Globus pallidus (tissue), 1 donor: ENCODE data around the gene AQP7.
"Not testable (repeated sequence)": the region's sequence is repeated elsewhere in the genome, so short reads cannot be mapped to it uniquely, and the experiment has no call there.

Experiments used
- DNase-seq: peaks from one replicate; pipeline ENCODE4 v3.0.0-alpha.2; 2015; ENCODE audit warnings: low spot score

The AQP7 gene

DNA sequence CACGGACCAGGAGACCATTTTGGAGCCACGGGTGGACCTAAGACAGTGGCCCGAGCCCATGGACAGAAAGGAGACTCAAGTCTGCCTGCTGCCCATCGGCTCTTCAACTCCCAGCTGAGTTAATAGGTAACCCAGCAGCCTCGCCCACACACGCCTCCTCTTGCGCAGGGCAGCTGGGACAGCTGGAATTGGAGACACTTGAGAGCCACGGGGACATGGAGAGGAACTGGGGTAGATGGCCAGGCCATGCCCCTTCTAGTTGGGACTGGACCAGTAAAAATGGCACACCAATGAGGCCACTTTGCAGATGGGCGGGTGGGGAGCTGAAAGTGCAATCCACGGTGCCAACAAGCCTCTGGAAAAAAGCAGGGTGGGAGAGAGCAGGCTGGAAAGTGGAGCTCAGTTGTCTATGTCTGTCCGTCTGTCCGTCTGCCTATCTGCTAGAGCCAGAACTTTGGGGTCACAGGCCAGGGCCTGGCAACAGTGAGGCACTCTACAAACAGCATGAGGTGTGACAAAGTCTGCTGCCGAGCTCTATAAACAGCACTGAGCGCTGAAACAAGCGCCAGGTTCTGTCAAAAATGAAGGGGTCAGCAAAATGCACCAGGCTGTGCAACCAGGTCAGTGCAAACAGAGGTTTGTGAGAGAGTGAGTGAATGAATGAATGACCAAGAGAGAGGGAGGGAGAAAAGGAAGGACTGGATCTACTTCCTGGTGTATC, 7.0 kb downstream of the AQP7 start:
- not testable (repeated sequence) for DNase-seq

DNA sequence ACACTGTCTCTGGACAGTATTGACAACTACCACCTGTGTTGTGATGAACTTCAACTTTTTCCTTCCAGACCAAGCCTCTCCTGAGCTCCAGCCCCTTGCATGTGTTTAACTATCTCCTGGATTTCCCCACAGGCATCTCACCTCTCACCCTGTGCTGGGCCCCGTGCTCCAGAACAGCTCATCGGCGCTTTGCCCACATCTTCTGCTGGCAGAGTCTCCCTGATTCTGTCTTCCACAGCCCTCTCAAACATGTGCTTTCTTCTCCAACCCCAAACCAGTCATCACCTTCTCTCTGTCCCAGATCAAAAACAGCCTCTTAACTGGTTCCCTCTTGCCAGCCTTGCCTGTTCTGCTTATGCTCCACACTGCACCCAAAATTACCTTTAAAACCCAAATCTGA, 8.4 kb downstream of the AQP7 start:
- not testable (repeated sequence) for DNase-seq

DNA sequence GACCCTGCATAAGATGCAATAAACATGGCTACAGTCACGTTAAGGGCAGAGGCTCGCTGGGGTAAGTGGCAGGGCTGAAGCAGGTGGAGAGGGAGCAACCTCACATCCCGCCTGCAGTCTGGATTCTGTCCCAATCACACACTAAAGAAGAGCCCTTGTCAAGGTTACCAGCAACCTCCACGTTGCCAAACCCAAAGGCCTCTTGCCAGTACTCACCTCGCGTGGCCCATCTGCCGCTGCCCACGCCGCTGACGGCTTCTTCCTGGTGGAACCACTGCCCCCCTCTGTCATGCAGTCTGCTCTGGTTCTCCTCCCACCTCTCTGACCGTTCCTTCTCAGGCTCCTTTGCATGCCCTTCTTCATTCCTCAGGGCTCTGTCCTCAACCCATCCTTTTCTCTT, 8.8 kb downstream of the AQP7 start:
- no peak for DNase-seq

DNA sequence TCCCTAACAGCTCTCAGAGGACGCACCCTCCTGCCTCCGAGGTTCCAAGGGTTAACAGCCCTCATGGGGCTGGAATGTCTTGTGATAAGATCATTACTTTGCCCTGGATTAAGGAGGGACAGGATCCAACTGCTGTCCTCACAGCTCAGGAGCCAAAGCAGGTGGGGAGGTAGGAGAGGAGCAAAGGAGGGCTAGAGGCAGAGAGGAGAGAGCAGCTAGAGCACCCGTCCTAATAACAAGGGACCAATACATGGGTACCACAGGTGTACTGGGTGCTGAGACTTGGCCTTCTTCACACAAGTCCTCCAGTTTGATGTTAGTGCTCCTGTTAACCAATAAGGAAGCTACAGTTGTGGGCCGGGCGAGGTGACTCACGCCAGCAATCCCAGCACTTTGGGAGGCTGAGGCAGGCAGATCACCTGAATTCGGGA, 9.8 kb downstream of the AQP7 start:
- not testable (repeated sequence) for DNase-seq

DNA sequence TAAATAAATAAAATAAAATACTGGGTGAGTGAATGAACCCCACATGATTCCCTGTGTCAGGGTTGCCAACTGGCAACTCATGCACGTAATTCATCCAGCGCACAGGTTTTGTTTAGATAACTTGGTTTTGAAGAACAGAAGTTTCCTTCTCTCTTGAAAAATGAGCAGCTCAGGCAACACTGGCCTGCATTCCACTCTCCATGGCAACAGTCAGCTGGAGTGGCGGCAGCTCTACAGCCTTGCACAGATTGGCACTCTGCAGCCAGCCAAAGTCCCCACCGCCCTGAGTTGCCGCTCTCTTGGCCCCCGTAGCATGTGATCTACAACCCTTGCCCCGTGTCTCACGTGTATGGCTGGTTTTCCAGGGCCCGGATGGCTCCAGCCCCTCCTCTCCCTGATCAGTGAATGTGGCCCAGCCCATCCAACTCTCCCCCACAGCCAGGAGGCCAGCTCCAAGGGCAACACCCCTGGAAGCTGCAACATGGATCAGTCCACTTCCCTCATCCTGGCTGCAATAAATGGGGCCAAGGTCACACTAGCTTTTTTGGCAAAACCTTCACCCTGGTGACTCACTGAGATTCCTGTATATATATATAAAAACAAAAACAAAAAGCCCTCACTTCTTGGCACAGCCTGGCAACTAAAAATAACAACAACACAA, 11.1 kb downstream of the AQP7 start:
- peak; percentile 46 for DNase-seq

DNA sequence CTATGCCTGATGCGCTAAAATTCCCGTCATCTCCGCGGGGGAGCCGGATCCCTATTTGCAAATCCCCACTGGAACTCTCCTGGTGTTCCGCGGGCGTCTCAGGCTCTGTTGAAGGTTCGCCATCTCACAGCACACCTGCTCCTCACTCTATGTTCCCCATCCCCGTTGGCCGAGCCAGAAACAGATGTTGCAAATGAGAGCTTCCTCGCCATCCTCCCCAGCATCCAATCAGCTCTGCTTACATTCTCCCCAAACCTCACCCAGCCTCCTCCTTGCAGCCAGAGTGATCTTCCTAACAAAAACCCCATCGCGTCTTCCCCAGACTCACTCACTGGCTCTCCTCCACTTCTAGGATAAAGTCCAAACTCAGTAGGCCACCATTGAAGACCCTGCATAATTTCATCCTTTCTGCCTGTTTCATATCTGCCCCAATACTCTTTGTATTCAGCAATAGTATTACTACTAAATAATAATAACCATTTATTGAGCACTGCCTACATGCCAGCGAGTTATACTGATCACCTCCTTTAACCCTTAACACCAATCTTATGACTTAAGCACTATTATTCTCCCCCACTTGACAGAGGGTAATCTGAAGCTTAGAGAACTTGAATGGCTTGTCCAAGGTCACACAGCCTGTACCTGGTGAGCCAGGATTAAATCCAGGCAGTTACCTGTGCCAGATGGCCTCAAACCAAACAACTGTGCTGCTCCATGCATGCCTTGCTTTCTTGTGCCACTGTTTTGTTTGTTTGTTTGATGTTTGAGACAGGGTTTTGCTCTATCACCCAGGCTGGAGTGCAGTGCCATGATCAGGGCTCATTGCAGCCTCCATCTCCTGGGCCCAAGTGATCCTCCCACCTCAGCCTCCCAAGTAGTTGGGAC, 14.0 kb downstream of the AQP7 start:
- no peak for DNase-seq

DNA sequence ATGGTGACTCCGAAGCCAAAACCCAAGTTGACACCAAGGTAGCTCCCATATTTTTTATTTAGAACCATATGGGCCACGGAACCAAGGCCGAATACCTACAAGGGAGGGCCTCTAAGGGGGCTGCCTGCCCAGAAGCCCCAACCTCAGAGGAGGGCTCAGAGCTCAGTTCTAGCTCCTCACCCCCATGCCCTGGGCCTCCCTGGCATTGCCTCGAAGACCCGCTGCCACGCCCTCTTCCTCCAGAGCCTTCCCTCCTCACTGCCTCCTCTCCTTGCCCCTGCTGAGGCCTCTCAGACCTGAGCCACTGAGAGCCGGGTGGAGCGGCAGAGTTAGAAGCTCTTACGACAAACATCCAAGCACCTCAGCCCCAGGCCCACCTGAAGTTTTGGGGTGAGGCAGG, 15.4 kb downstream of the AQP7 start:
- not testable (repeated sequence) for DNase-seq

DNA sequence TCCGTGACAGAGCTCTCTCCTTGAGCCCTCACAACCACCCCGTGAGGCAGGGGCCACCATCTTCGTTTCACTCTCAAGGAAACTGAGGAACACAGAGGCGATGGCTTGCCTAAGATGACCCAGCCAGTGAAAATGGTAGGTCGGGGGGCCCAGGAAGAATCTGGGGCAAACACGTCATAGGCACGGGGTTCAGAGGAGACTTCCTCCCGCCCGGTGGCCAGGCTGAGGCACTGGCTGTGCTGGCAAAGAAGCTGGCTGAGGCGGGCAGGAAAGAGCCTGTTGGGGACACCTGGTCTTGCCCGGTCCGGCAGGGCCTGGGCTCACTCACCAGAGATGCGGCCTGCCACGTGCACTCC, 15.7 kb downstream of the AQP7 start:
- not testable (repeated sequence) for DNase-seq

DNA sequence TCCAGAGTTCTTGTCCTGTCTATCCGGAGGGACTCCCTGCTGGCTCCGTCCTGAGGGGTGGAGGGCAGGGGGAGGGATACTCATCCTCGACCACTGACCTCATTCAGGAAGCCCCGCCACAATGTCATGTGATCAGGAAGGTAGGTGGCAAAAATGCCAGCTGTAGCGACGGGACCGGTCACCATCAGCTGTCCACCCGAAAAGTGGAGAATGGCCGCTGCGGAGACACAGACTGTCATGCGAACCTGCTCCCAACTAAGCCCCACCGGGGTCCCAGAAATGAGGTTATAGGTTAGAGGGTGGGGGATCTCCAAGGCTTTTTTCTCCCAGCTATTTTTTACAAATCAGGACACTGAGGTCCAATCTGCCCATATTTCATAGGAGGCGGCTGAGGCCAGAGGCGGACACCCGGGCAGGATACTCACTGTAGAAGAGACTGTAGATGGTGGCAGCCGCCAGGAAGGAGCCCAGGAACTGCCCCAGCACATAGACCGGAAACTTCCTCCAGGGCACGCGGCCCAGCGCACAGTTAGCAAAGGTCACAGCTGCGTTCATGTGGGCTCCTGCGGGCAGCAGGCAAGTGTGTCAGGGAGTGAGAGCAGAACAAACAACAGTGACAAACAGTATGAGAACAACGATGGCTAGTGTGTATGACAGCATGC, 16.3 kb downstream of the AQP7 start:
- not testable (repeated sequence) for DNase-seq

DNA sequence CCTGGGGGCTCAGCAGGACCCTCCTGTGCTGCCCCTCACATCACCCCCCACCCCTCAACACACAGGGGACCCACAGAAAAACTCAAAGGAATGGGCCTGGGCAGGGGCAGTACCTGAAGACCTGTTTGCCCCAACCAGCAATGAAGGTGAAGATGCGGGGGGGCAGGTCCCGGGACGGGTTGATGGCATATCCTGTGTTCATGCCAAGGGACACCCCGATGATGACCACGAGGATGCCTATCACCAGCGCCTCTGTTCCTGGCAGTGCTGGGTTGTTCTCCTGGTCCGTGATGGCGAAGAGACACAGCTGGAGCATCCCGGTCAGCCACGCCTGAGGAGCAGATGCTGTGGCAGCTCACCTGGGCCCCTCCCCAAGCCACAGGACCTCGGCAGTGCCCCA, 16.8 kb downstream of the AQP7 start:
- DNase-seq: not testable (repeated sequence)

DNA sequence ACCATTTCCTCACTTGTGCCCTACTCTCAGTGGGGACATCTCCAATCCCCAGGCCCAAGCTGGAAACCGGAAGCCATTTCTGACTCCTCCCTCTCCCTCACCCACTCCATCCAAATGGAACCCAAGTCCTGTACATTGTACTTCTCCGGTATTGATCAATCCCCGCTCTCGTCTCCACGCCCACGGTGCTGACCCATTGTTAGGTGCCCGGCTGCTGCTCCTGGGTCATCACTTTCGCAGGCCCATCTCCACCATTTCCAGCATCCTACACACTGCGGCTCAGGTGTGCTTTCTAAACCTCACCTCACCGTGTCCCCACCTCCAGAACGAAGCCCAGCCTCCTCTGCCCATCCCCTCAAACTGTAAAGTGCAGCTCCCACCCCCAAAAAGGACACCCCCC, 19.0 kb downstream of the AQP7 start:
- not testable (repeated sequence) for DNase-seq

DNA sequence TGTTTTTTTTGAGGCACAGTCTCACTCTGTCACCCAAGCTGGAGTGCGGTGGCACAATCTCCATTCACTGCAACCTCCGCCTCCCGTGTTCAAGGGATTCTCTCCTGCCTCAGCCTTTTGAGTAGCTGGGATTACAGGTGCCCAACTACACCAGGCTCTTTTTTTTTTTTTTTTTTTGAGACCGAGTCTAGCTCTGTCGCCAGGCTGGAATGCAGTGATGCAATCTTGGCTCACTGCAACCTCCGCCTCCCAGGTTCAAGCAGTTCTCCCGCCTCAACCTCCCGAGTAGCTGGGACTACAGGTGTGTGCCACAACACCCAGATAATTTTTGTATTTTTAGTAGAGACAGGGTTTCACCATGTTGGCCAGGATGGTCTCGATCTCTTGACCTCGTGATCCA, 20.0 kb downstream of the AQP7 start:
- DNase-seq: not testable (repeated sequence)

DNA sequence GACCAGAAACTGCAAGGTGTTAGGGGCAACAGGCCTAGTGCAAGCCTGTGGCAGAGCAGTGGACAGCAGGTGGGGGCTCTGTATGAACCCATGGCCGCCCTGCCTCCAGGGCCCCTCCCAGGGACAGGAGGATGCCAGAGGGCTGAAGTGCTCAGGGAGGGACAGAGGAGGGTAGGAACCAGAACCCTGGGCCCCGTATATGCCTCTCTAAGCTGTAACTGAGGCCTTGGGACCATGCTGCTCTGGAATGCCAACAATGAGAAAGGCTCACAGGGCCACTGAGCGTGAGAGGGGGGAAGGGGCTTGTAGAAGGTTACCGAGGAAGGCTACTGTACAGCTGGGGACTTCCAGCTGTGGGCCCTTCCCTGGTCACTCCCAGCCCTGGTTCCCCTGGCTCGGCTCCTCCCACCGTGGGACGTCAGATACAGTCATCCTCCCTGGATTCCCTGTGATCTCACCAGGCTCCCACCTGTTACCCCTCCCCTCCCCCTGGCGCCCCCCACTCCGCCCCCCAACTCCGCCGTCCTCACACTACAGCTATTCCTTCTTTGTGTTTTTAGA, 21.1 kb downstream of the AQP7 start:
- DNase-seq: no peak

DNA sequence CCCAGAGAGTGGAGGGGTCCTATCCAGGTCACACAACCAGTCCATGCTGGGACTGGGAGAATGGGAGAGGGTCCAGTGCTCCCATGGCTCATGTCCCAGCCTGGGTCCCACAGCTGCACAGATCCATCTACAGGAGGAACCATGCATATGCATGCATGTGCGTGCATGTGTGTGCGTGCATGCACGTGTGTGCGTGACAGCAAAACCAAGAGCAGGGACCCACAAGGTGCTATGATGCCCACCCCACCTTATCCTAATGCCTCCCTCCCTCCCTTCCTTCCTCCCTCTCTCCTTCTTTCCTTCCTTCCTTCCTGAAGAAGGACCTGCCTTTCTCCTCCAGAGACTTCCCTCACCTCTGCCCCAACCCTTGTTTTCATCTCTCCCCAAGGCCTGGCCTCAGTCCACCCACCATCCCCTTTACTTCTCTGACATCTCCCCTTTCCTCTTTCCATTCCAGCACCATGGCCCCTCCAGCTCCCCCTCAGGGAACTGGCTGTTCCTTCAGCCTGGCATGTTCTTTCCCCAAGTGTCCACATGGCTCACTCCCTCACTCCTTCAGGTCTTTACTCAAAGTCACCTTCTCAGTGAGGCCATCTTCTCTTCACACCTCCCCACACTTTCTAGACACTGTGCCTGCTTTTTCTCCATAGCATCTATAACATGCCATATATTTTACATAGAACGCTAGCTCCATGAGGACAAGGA, 21.8 kb downstream of the AQP7 start:
- DNase-seq: no peak

DNA sequence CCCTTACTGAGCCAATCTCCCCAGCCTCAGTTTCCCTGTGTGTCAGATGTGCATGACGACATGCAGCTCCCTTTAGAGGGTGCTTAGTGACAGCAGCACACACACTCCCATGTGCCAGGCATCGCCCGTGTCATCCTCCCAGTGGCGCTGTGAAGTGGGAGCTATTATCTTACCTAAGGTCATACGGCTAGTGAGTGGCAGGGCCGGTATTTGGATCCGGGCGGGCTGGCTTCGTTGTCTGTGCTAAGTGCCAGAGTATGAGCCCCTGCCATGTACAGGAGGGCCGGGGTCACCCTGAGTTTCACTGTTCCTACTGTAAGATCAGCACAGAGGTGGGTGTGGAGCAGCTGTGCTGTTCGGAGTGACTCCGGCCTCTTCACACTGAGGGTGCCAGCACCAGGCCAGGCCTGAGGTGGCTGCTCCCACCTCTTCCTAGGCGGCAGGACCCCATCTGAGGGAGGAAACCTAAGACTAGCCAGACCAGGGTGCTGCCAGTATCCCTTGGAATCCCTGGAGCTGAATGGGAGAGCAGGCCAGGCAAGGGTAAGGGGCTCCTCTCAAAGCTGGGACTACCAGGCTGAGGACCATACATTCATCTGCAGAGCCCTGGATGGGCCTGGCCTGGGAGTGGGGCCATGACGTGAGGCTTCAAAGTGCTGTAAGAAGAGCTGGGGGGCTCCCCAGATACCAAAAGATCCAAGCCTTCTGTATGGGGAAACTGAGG, 22.5 kb downstream of the AQP7 start:
- no peak for DNase-seq

DNA sequence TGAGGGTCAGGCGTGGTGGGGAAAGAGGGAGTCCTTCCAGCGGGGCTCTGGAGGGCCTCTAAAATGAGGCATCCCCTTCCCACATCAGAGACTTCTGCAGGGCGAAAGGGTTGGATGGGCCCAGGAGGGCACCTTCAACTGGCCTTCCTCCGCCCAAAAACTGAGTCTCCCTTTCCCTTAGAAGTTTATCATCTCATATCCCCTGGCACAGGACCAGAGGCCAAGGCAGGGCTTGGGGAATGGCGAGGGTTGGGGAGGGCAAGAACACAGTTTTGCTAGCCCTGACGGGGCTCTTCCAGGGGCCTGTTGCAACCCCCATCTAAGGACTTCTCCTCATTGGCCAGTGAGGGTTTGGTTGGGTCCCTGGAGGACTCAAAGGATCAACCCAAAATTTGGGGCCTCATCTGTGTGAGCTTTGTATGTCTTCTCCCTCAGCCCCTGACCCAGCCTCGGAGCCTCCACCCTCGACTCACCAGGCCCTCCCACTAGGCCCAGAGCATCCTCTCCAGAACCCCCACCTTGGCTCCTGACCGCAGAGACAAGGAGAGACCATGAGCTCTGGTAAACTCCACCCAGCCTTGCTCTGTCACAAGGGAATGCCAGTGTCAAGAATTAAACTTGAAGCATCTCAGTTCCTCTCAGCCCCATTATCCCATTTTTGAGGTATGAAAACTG, 24.1 kb downstream of the AQP7 start:
- DNase-seq: no peak

DNA sequence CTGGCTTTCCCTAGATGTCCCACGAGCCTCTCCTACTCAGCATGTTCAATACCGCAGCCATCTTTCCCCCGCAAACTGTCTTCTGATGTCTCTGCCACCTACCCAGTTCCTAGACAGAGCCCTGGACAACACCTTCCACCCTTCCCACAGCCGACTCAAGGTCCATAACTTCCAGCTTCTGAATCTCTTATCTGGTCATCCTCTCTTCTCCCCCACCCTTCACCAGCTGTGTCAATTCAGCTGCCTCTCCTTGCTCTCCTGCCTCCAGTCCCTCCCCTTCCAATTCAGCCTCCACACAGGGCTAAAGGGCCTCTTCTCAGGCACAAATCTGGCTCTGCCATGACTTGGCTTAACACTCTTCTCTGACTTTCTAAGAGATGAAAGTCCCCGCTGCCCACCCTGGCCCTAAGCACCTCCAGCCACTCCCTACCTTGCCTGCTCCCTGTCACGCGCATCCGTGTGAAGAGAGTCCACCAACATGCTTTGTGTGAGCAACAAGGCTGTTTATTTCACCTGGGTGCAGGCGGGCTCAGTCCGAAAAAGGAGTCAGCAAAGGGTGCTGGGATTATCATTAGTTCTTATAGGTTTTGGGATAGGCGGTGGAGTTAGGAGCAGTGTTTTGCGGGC, 25.2 kb downstream of the AQP7 start:
- no peak for DNase-seq

DNA sequence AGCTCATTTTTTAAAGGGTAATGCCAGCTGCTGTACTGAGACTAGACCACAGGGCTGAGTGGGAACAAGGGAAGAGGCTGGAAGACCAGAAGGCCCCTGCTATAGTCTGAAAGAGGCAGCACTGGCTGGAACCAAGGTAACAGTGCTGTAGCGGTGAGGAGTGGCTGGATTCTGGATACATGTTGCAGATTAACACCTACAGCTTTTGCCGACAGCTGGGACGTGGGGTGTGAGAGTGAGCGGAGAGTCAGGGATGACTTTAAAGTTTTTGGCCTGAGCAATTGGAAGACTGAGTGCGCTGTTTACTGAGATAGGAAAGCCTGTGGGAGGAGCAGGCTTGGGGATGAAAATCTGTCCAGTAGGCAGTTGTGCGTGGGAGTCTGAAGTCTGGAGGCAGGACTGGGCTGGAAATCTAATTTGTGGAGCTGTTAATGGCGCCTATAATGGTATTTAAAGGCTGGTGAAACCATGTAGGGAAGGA, 26.5 kb downstream of the AQP7 start:
- DNase-seq: no peak

DNA sequence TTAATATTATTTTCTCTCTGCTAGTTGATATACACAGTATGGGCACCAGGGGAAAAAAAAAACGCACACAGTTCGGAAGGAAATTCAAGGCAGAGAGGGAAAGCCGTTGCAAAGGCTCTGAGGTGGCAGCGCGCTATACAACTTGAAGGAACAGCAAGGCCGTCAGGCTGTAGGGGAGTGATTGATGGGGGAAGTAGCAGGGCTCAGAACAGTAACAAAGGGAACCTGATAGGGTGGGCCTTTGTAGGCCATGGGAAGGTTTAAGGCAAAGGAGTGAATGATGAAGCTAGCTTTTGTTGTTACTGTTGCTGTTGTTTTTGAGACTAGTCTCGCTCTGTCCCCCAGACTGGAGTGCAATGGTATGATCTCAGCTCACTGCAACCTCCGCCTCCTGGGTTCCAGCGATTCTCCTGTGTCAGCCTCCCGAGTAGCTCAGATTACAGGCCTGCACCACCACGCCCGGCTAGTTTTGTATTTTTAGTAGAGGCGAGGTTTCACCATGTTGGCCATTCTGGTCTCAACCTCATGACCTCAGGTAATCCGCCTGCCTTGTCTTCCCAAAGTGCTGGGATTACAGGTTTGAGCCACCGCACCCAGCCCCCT, 27.0 kb downstream of the AQP7 start:
- DNase-seq: no peak
